ENCODE measurements around the gene NEDD4L. TPM values are rescaled to one million over a fixed set of nuclear protein-coding genes. Genes with fewer than 3 reads are reported as not detected.

NEDD4L gene
- total RNA-seq, 2 donors from 2014 or later: 5.0 to 7.3 TPM

- peaks cover 0 to 3% of the 10 kb centered on the region in 2 donors for H3K36me3 Mint-ChIP-seq (ENCODE audit: insufficient read depth in 2 of 2)
- no peak overlapping the region for H3K4me3 Mint-ChIP-seq
- peaks cover 2 to 3% of the 10 kb centered on the region in 2 donors for H3K9me3 Mint-ChIP-seq
- no peak overlapping the region for H3K27ac Mint-ChIP-seq
- no peak for DNase-seq
- H3K4me1 Mint-ChIP-seq (ENCODE audit: low read depth): no peaks in the 10 kb centered on the region
- peaks cover 2% of the 10 kb centered on the region for H3K27me3 Mint-ChIP-seq (ENCODE audit: low read depth)
- ATAC-seq (replicated peaks in 1 of 2): no peak
Observed at GRCh38 chr18:58015065-58015780, 28.8 kb upstream of the NEDD4L start.

DNA sequence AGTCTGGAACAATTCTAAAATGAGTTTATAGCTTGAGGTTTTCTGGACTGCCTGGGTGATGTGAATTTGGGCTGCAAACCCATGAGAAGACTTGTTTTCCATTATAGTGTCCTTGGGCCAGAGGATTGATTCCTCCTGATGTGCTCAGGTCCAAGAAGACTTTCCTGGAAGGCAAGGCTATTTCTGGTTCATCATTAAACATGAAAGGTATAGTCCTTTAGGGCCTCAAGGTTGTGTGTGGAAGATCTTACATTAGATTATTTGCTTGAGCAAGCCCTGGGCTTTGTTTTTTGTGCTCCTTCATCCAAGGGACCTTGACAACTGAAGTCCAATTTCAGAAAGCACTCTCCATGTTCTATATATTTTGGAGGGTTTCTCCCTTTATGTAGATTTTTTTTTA, 26.8 kb upstream of the NEDD4L start:
- Mint-ChIP-seq H3K27ac (no peak overlapping the region), H3K36me3 (ENCODE audit: insufficient read depth in 2 of 2) (peaks cover 0 to 3% of the 10 kb centered on the region in 2 donors), H3K27me3 (ENCODE audit: low read depth) (no peaks in the 10 kb centered on the region), H3K4me3 (no peak overlapping the region), H3K9me3 (peaks cover 2 to 3% of the 10 kb centered on the region in 2 donors), H3K4me1 (ENCODE audit: low read depth) (no peaks in the 10 kb centered on the region)
- DNase-seq (no peak), ATAC-seq (replicated peaks in 1 of 2) (no peak)

DNA sequence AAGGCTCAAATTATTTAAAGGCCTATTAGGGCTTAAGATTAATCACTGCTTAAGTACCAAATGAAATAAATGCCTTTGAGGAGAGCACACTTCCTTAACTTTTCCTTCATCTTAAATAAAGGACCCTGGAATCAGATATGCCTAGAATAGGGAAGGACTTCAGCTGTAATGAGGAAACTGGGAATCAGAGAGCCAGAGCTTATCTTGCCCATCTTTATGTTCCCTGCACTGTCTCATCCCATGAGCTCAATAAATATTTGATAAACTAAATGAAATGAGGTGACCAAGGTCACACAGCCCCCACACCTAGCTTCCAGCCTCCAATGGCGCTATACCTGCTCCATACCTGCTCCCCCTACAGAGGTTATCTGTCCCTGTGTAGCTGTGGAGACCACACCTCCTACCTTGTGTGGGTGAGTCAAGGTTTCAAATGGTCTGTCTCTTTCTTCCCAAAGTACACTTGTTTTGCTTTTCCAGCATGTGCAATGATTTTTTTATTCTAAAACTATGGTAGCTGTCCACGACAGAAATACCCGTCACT, 23.4 kb upstream of the NEDD4L start:
- DNase-seq (no peak), ATAC-seq (replicated peaks in 1 of 2) (no peak)
- peaks cover 2 to 3% of the 10 kb centered on the region in 2 donors for H3K9me3 Mint-ChIP-seq
- H3K27me3 Mint-ChIP-seq (ENCODE audit: low read depth): no peaks in the 10 kb centered on the region
- peaks cover 0 to 3% of the 10 kb centered on the region in 2 donors for H3K36me3 Mint-ChIP-seq (ENCODE audit: insufficient read depth in 2 of 2)
- H3K4me1 Mint-ChIP-seq (ENCODE audit: low read depth): no peaks in the 10 kb centered on the region
- H3K4me3 Mint-ChIP-seq: no peak overlapping the region
- H3K27ac Mint-ChIP-seq: no peak overlapping the region

DNA sequence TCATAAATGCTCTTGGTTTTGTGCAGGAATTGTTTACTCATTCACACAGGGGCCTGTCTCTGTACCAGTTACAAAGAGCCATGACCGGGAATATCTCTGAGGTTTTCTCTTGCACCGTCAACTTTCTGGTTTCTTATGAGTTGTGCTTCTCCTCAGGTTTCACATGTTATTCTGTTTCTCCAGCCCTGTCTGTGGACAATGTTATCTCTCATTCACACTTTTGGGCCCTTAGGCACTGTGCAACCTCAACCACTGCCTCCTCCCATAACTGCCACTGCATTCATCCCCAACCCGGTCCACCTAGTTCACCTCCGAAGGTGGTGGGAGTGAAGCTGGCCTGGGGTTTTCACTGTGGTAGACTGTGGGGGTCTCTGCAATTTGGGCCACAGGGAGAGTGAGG, 22.5 kb upstream of the NEDD4L start:
- Mint-ChIP-seq H3K27ac (no peak overlapping the region), H3K4me1 (ENCODE audit: low read depth) (no peaks in the 10 kb centered on the region), H3K36me3 (ENCODE audit: insufficient read depth in 2 of 2) (no peaks in the 10 kb centered on the region), H3K27me3 (ENCODE audit: low read depth) (no peaks in the 10 kb centered on the region), H3K9me3 (no peaks in the 10 kb centered on the region), H3K4me3 (no peak overlapping the region)
- DNase-seq (no peak), ATAC-seq (replicated peaks in 1 of 2) (no peak)

GRCh38 chr18:58023108-58023507, 20.9 kb upstream of the NEDD4L start:
- DNase-seq (no peak), ATAC-seq (replicated peaks in 1 of 2) (no peak)
- no peaks in the 10 kb centered on the region for H3K27me3 Mint-ChIP-seq (ENCODE audit: low read depth)
- H3K9me3 Mint-ChIP-seq: no peaks in the 10 kb centered on the region
- no peaks in the 10 kb centered on the region for H3K36me3 Mint-ChIP-seq (ENCODE audit: insufficient read depth in 2 of 2)
- no peaks in the 10 kb centered on the region for H3K4me1 Mint-ChIP-seq (ENCODE audit: low read depth)
- H3K27ac Mint-ChIP-seq: no peak overlapping the region
- no peak overlapping the region for H3K4me3 Mint-ChIP-seq

- ATAC-seq (replicated peaks in 1 of 2) (no peak), DNase-seq (no peak)
- H3K36me3 Mint-ChIP-seq (ENCODE audit: insufficient read depth in 2 of 2): no peaks in the 10 kb centered on the region
- H3K9me3 Mint-ChIP-seq: no peaks in the 10 kb centered on the region
- no peak overlapping the region for H3K4me3 Mint-ChIP-seq
- no peak overlapping the region for H3K27ac Mint-ChIP-seq
- H3K27me3 Mint-ChIP-seq (ENCODE audit: low read depth): no peaks in the 10 kb centered on the region
- no peaks in the 10 kb centered on the region for H3K4me1 Mint-ChIP-seq (ENCODE audit: low read depth)
Observed at GRCh38 chr18:58024139-58024538, 19.9 kb upstream of the NEDD4L start.

GRCh38 chr18:58025205-58025604, 18.8 kb upstream of the NEDD4L start:
- Mint-ChIP-seq H3K9me3 (no peaks in the 10 kb centered on the region), H3K27me3 (ENCODE audit: low read depth) (no peaks in the 10 kb centered on the region), H3K4me3 (no peak overlapping the region), H3K4me1 (ENCODE audit: low read depth) (no peaks in the 10 kb centered on the region), H3K36me3 (ENCODE audit: insufficient read depth in 2 of 2) (no peaks in the 10 kb centered on the region), H3K27ac (no peak overlapping the region)
- ATAC-seq (replicated peaks in 1 of 2) (no peak), DNase-seq (no peak)

DNA sequence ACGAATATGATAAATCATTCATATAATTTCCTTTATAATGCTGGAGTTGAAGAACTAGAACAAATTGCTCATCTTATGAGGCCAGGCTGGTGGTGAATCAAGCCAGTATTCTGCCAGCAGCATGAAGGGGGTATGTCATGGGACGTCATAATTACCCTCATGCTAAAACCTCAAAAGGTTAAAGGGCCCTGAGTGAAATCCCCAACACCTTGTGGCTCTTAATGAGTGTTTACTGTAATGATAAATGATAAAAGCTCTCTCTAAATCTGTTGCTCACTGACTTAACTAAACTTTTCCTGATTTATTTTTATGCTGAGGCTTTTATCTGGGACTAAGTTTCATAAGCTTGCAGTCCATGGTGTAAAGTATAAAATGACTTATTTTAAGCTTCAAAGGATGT, 18.3 kb upstream of the NEDD4L start:
- DNase-seq: no peak
- no peaks in the 10 kb centered on the region for H3K9me3 Mint-ChIP-seq
- peak; percentile 47 to 52 for ATAC-seq (replicated peaks in 1 of 2)
- no peaks in the 10 kb centered on the region for H3K27me3 Mint-ChIP-seq (ENCODE audit: low read depth)
- no peak overlapping the region for H3K4me3 Mint-ChIP-seq
- no peaks in the 10 kb centered on the region for H3K36me3 Mint-ChIP-seq (ENCODE audit: insufficient read depth in 2 of 2)
- H3K4me1 Mint-ChIP-seq (ENCODE audit: low read depth): no peaks in the 10 kb centered on the region
- no peak overlapping the region for H3K27ac Mint-ChIP-seq

DNA sequence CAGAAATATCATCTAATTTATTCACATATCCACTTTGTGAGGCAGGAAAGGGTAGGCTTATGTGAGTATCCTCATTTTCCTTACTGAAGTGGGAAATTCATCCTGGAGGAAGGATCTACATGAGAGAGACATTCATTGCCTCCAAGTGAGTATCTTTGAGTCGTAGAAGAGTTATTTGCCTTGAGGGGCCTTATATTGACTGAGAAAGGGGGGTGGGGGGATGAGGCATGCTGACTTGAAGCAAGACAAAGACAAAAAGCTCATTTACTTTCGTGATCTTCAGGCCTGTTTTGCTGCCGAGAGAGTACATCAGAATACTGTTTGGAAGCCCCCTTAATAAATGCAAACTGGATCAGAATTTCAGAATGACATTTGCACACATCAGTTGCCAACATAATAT, 17.6 kb upstream of the NEDD4L start:
- ATAC-seq (replicated peaks in 1 of 2) (no peak), DNase-seq (no peak)
- Mint-ChIP-seq H3K36me3 (ENCODE audit: insufficient read depth in 2 of 2) (no peaks in the 10 kb centered on the region), H3K9me3 (no peaks in the 10 kb centered on the region), H3K4me1 (ENCODE audit: low read depth) (no peaks in the 10 kb centered on the region), H3K27me3 (ENCODE audit: low read depth) (no peaks in the 10 kb centered on the region), H3K27ac (no peak overlapping the region), H3K4me3 (no peak overlapping the region)

DNA sequence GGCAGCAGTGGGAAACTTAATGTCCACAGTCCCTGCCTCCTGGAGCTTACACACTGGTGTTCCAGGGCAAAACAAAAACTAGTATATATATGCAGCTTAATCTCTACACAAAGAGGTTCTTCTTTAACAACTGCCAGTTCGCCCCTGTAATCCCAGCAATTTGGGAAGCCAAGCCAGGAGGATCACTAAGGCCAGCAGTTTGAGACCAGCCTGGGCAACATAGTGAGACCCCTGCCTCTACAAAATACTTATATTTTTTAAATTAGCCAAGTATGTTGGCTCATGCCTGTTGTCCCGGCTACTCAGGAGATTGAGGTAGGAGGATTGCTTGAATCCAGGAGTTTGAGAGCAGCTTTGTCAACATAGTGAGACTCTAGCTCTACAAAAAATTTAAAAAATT, 17.2 kb upstream of the NEDD4L start:
- DNase-seq: no peak
- H3K4me1 Mint-ChIP-seq (ENCODE audit: low read depth): no peaks in the 10 kb centered on the region
- ATAC-seq (replicated peaks in 1 of 2): no peak
- no peaks in the 10 kb centered on the region for H3K36me3 Mint-ChIP-seq (ENCODE audit: insufficient read depth in 2 of 2)
- no peaks in the 10 kb centered on the region for H3K27me3 Mint-ChIP-seq (ENCODE audit: low read depth)
- H3K4me3 Mint-ChIP-seq: no peak overlapping the region
- H3K9me3 Mint-ChIP-seq: no peaks in the 10 kb centered on the region
- H3K27ac Mint-ChIP-seq: no peak overlapping the region

GRCh38 chr18:58027341-58027740, 16.7 kb upstream of the NEDD4L start:
- Mint-ChIP-seq H3K27me3 (ENCODE audit: low read depth) (no peaks in the 10 kb centered on the region), H3K36me3 (ENCODE audit: insufficient read depth in 2 of 2) (no peaks in the 10 kb centered on the region), H3K4me1 (ENCODE audit: low read depth) (no peaks in the 10 kb centered on the region), H3K27ac (no peak overlapping the region), H3K4me3 (no peak overlapping the region), H3K9me3 (no peaks in the 10 kb centered on the region)
- no peak for ATAC-seq (replicated peaks in 1 of 2)
- no peak for DNase-seq

- H3K4me1 Mint-ChIP-seq (ENCODE audit: low read depth): no peaks in the 10 kb centered on the region
- H3K27ac Mint-ChIP-seq: no peak overlapping the region
Observed at GRCh38 chr18:58028109-58028784, 15.8 kb upstream of the NEDD4L start.

DNA sequence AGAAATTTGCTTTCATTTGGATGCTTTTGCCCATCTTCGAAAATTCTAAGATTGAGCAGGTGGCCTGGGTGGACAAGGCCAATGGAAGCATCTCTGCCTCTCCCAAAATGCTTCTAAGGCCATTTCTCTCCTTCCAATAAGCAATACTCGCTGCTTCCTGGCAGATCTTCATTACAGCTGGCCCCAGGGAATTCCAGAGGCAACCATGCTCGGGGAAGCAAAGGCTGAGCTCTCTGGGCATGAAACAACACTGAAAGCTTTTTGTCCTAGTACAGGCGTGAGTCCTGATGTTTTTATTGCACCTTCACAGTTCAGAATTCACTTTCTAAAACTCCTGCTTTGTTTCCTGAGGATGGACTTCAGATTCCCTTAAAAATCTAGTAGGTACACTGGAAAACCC, 11.8 kb upstream of the NEDD4L start:
- no peaks in the 10 kb centered on the region for H3K4me1 Mint-ChIP-seq (ENCODE audit: low read depth)
- DNase-seq (no peak), ATAC-seq (replicated peaks in 1 of 2) (no peak)
- H3K4me3 Mint-ChIP-seq: no peak overlapping the region
- H3K36me3 Mint-ChIP-seq (ENCODE audit: insufficient read depth in 2 of 2): no peaks in the 10 kb centered on the region
- no peak overlapping the region for H3K27ac Mint-ChIP-seq
- no peaks in the 10 kb centered on the region for H3K9me3 Mint-ChIP-seq
- H3K27me3 Mint-ChIP-seq (ENCODE audit: low read depth): peaks cover 8% of the 10 kb centered on the region

More at GRCh38 chr18:58028109-58028784, 15.8 kb upstream of the NEDD4L start:
- no peak overlapping the region for H3K4me3 Mint-ChIP-seq
- no peaks in the 10 kb centered on the region for H3K27me3 Mint-ChIP-seq (ENCODE audit: low read depth)
- no peak for DNase-seq
- no peaks in the 10 kb centered on the region for H3K9me3 Mint-ChIP-seq
- H3K36me3 Mint-ChIP-seq (ENCODE audit: insufficient read depth in 2 of 2): no peaks in the 10 kb centered on the region
- no peak for ATAC-seq (replicated peaks in 1 of 2)

Data from activated T-cell treated with anti-CD3 and anti-CD28 coated beads, Interleukin-2, amount 50 U/mL, for 72 hours (primary cell).